GM10847 (cell line): ENCODE measurements around the gene CYP4F3.

Source experiments
- POLR2A ChIP-seq: IDR thresholded peaks from 2 replicates; pipeline ENCODE4 v1.6.1; 2011; ENCODE audit not compliant: insufficient read length; ENCODE audit errors: extremely low read depth

Gene CYP4F3

GRCh38 chr19:15629003-15629880 is 11.5 kb upstream of the CYP4F3 start:
- TF ChIP-seq POLR2A, result no peak

GRCh38 chr19:15631817-15632216 is 8.9 kb upstream of the CYP4F3 start:
- TF ChIP-seq POLR2A, result no peak

GRCh38 chr19:15633082-15633835 is 7.4 kb upstream of the CYP4F3 start:
- no peak for TF ChIP-seq POLR2A

- no peak for TF ChIP-seq POLR2A
Measured at GRCh38 chr19:15634105-15634504, 6.6 kb upstream of the CYP4F3 start.

GRCh38 chr19:15635016-15635805 is 5.5 kb upstream of the CYP4F3 start:
- TF ChIP-seq POLR2A, result no peak

- TF ChIP-seq POLR2A, result no peak
Measured at GRCh38 chr19:15636026-15636425, 4.7 kb upstream of the CYP4F3 start.

GRCh38 chr19:15639596-15639995 is 1.1 kb upstream of the CYP4F3 start:
- TF ChIP-seq POLR2A, result no peak

GRCh38 chr19:15640904-15641597 is 354 bp downstream of the CYP4F3 start:
- no peak for TF ChIP-seq POLR2A

- TF ChIP-seq POLR2A, result no peak
Measured at GRCh38 chr19:15641901-15642491, 1.3 kb downstream of the CYP4F3 start.

- no peak for TF ChIP-seq POLR2A
Measured at GRCh38 chr19:15642807-15643206, 2.1 kb downstream of the CYP4F3 start.

- TF ChIP-seq POLR2A, result no peak
Measured at GRCh38 chr19:15643387-15643786, 2.7 kb downstream of the CYP4F3 start.

GRCh38 chr19:15644066-15644741 is 3.5 kb downstream of the CYP4F3 start:
- TF ChIP-seq POLR2A, result no peak

- no peak for TF ChIP-seq POLR2A
Measured at GRCh38 chr19:15644816-15645215, 4.1 kb downstream of the CYP4F3 start.

GRCh38 chr19:15649526-15649925 is 8.8 kb downstream of the CYP4F3 start:
- TF ChIP-seq POLR2A, result no peak

GRCh38 chr19:15651791-15652190 is 11.1 kb downstream of the CYP4F3 start:
- no peak for TF ChIP-seq POLR2A
